Endodermal cell (in vitro differentiated cells): Measurements from ENCODE around the gene RASEF. TPM values are rescaled to one million over a fixed set of nuclear protein-coding genes. Genes with fewer than 3 reads are reported as not detected.

Source experiments
- DNase-seq: peaks from one replicate; pipeline ENCODE4 v3.0.0-alpha.2; 2017
- H3K27ac ChIP-seq: 2 replicates; pipeline ENCODE4 v1.5.1; 2013; ENCODE audit warnings: mild to moderate bottlenecking, low read depth, low read length, moderate library complexity
- H3K27me3 ChIP-seq: 2 replicates; pipeline ENCODE4 v1.6.1; 2013; ENCODE audit warnings: mild to moderate bottlenecking, low read length, moderate library complexity; ENCODE audit not compliant: insufficient read depth, control insufficient read depth, poor library complexity, severe bottlenecking
- H3K36me3 ChIP-seq: 2 replicates; pipeline ENCODE4 v1.7.0; 2013; ENCODE audit warnings: mild to moderate bottlenecking, low read length, moderate library complexity; ENCODE audit not compliant: control insufficient read depth, insufficient read depth
- H3K4me1 ChIP-seq: one replicate; pipeline ENCODE4 v1.7.0; 2013; ENCODE audit warnings: low read length; ENCODE audit not compliant: control insufficient read depth, insufficient read depth
- H3K4me3 ChIP-seq: 2 replicates; pipeline ENCODE4 v1.5.1; 2013; ENCODE audit warnings: mild to moderate bottlenecking, low read length, moderate library complexity
- H3K9ac ChIP-seq: 2 replicates; pipeline ENCODE4 v1.6.1; 2013; ENCODE audit warnings: mild to moderate bottlenecking, low read length, moderate library complexity; ENCODE audit not compliant: poor library complexity, severe bottlenecking; ENCODE audit errors: extremely low read depth
- H3K9me3 ChIP-seq: 2 replicates; pipeline ENCODE4 v1.6.1; 2013; ENCODE audit warnings: mild to moderate bottlenecking, low read length, moderate library complexity; ENCODE audit not compliant: control insufficient read depth
- H3K27ac Mint-ChIP-seq: 2 replicates; pipeline ENCODE4 v1.8.0; 2020; ENCODE audit warnings: mixed read lengths
- H3K27me3 Mint-ChIP-seq: 2 replicates; pipeline ENCODE4 v1.8.0; 2021; ENCODE audit warnings: mild to moderate bottlenecking, mixed read lengths; ENCODE audit not compliant: insufficient read depth
- H3K36me3 Mint-ChIP-seq: 2 replicates; pipeline ENCODE4 v1.8.0; 2020; ENCODE audit warnings: low read depth, mixed read lengths
- H3K4me1 Mint-ChIP-seq: 2 replicates; pipeline ENCODE4 v1.8.0; 2020; ENCODE audit warnings: mixed read lengths
- H3K4me3 Mint-ChIP-seq: 2 replicates; pipeline ENCODE4 v1.8.0; 2020; ENCODE audit warnings: mild to moderate bottlenecking, moderate library complexity, mixed read lengths
- H3K9me3 Mint-ChIP-seq: 2 replicates; pipeline ENCODE4 v1.8.0; 2020; ENCODE audit warnings: mild to moderate bottlenecking, mixed read lengths
- CTCF ChIP-seq: fragments of 200-600 bp; sonication (generic); conservative IDR thresholded peaks from 2 replicates; pipeline ENCODE4 v1.5.0; 2021; ENCODE audit warnings: antibody characterized with exemption, mild to moderate bottlenecking
- total RNA-seq, 2 donors: library from RNA; stranded (reverse); fragmentation: NEBNext Ultra II Directional in 1 of 2; extraction: Animal tissue kit (Norgen Biotek cat#: 25700) in 1 of 2; gene quantifications; 2 replicates in 1 of 2; 3 replicates in 1 of 2; pipeline ENCODE4 v1.2.1, GENCODE V29; 2021

The RASEF gene
- total RNA-seq, 2 donors from 2014 or later, result 1.1 to 1.7 TPM

- Mint-ChIP-seq H3K27ac (no peak overlapping the region), H3K27me3 (no peaks in the 10 kb centered on the region), H3K36me3 (no peaks in the 10 kb centered on the region), H3K4me3 (no peak overlapping the region), H3K9me3 (no peaks in the 10 kb centered on the region), H3K4me1 (peaks cover 11% of the 10 kb centered on the region)
- DNase-seq, result no peak
- no peak overlapping the region for H3K27ac ChIP-seq
- no peak overlapping the region for H3K4me3 ChIP-seq
- no peaks in the 10 kb centered on the region for H3K4me1 ChIP-seq
- H3K9ac ChIP-seq, result no peak overlapping the region
- no peak for TF ChIP-seq CTCF
- no peaks in the 10 kb centered on the region for H3K9me3 ChIP-seq
- H3K36me3 ChIP-seq, result no peaks in the 10 kb centered on the region
- H3K27me3 ChIP-seq, result no peaks in the 10 kb centered on the region
These were observed 132.8 kb downstream of the RASEF start for GRCh38 chr9:82930116-82930515.
